KMS-11 (cell line): Measurements from ENCODE around the gene DPF3.

ENCODE experiments used
- H2AFZ ChIP-seq: fragments of 200-600 bp; sonication (generic); 2 replicates; pipeline ENCODE4 v1.6.1; 2016; ENCODE audit warnings: antibody characterized with exemption, mixed run types, low read depth
- H3K27ac ChIP-seq: fragments of 200-600 bp; sonication (generic); 2 replicates; pipeline ENCODE4 v1.6.1; 2016; ENCODE audit warnings: mild to moderate bottlenecking, mixed run types
- H3K27me3 ChIP-seq: fragments of 200-600 bp; sonication (generic); 2 replicates; pipeline ENCODE4 v1.6.1; 2017; ENCODE audit warnings: mild to moderate bottlenecking, low read depth, mixed run types, moderate library complexity; ENCODE audit not compliant: insufficient read depth
- H3K36me3 ChIP-seq: fragments of 200-600 bp; sonication (generic); 2 replicates; pipeline ENCODE4 v1.6.1; 2017; ENCODE audit warnings: mild to moderate bottlenecking, mixed run types; ENCODE audit not compliant: insufficient read depth
- H3K4me1 ChIP-seq: fragments of 200-600 bp; sonication (generic); 2 replicates; pipeline ENCODE4 v1.6.1; 2016; ENCODE audit warnings: mild to moderate bottlenecking, low read depth, mixed run types; ENCODE audit not compliant: poor library complexity, severe bottlenecking
- H3K4me2 ChIP-seq: fragments of 200-600 bp; sonication (generic); 2 replicates; pipeline ENCODE4 v1.7.0; 2016; ENCODE audit warnings: mild to moderate bottlenecking, mixed run types
- H3K4me3 ChIP-seq: fragments of 200-600 bp; sonication (generic); IDR thresholded peaks from 2 replicates; pipeline ENCODE4 v1.6.1; 2017; ENCODE audit warnings: low read depth, low read length, mixed read lengths; ENCODE audit not compliant: insufficient read depth
- H3K79me2 ChIP-seq: fragments of 200-600 bp; sonication (generic); 2 replicates; pipeline ENCODE4 v1.6.1; 2016; ENCODE audit warnings: low read depth, mixed run types; ENCODE audit not compliant: insufficient read depth
- H3K9ac ChIP-seq: fragments of 200-600 bp; sonication (generic); 2 replicates; pipeline ENCODE4 v1.6.1; 2016; ENCODE audit warnings: mild to moderate bottlenecking, mixed run types
- H4K20me1 ChIP-seq: fragments of 200-600 bp; sonication (generic); 2 replicates; pipeline ENCODE4 v1.6.1; 2016; ENCODE audit warnings: mild to moderate bottlenecking, mixed run types; ENCODE audit not compliant: insufficient read depth
- CTCF ChIP-seq: fragments of 200-600 bp; sonication (generic); conservative IDR thresholded peaks from 2 replicates; pipeline ENCODE4 v1.6.1; 2017; ENCODE audit warnings: low read depth, mild to moderate bottlenecking, antibody characterized with exemption, low read length, moderate library complexity, mixed read lengths

DPF3 gene

GRCh38 chr14:72844524-72844923, 49.4 kb downstream of the DPF3 start:
- Histone ChIP-seq H4K20me1 (no peaks in the 10 kb centered on the region), H3K27ac (no peak overlapping the region), H3K4me3 (no peak overlapping the region), H3K79me2 (no peaks in the 10 kb centered on the region), H3K9ac (no peak overlapping the region), H3K27me3 (no peaks in the 10 kb centered on the region), H3K4me2 (no peak overlapping the region), H3K36me3 (no peaks in the 10 kb centered on the region), H2AFZ (no peak overlapping the region), H3K4me1 (no peaks in the 10 kb centered on the region)
- TF ChIP-seq CTCF, result no peak

DNA sequence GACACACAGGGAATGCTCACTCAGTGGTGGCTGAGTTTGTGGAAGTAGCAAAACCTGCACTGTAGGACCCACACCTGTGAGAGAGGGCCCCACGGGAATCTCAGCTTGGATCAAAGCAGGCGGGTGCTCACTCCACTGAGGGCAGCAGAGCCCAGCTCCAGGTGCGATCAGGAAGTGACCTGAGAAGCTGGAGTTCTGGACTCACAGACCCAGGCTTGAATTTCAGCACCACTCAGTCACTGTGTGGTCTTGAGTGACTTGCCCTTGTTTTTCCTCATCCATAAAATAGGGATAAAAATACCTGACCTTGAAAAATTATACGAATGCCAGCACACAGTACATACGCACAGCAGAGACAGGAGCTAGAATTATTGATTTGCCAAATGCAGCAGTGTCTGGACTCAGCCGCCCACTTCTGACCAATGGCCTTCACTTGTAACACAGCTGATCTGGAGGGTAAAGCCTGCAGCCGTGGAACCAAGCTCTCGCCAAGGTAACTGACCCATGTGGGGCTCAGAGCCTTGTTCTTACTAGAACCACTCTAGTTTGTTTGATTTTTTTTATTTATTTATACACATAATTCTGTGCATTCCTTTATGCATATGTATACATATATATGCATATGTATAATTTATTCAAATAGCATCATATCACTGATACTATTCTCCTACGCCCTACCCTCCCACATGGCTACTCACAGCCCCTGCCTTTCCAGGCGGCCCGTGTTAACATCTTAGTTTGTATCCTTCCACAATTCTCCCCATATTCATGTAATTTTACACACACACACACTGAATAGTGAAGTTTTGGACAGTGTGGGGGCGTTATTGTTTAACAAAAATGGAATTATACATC, 53.9 kb downstream of the DPF3 start:
- H2AFZ ChIP-seq, result no peak overlapping the region
- no peaks in the 10 kb centered on the region for H3K27me3 ChIP-seq
- H3K4me1 ChIP-seq, result no peaks in the 10 kb centered on the region
- no peaks in the 10 kb centered on the region for H3K36me3 ChIP-seq
- H3K79me2 ChIP-seq, result no peaks in the 10 kb centered on the region
- no peaks in the 10 kb centered on the region for H4K20me1 ChIP-seq
- no peak overlapping the region for H3K4me3 ChIP-seq
- H3K4me2 ChIP-seq, result no peak overlapping the region
- no peak overlapping the region for H3K9ac ChIP-seq
- no peak overlapping the region for H3K27ac ChIP-seq
- TF ChIP-seq CTCF, result no peak

- Histone ChIP-seq H3K4me1 (no peaks in the 10 kb centered on the region), H2AFZ (no peak overlapping the region), H3K27ac (no peak overlapping the region), H3K4me2 (no peak overlapping the region), H3K79me2 (no peaks in the 10 kb centered on the region), H3K9ac (no peak overlapping the region), H3K27me3 (no peaks in the 10 kb centered on the region), H4K20me1 (no peaks in the 10 kb centered on the region), H3K36me3 (no peaks in the 10 kb centered on the region), H3K4me3 (no peak overlapping the region)
- TF ChIP-seq CTCF, result no peak
Observed at GRCh38 chr14:72839351-72839750, 54.5 kb downstream of the DPF3 start.

- H3K27me3 ChIP-seq, result no peaks in the 10 kb centered on the region
- H3K79me2 ChIP-seq, result no peaks in the 10 kb centered on the region
- H3K4me2 ChIP-seq, result no peak overlapping the region
- H2AFZ ChIP-seq, result no peak overlapping the region
- no peaks in the 10 kb centered on the region for H3K36me3 ChIP-seq
- H4K20me1 ChIP-seq, result no peaks in the 10 kb centered on the region
- TF ChIP-seq CTCF, result no peak
- H3K4me3 ChIP-seq, result no peak overlapping the region
- no peak overlapping the region for H3K9ac ChIP-seq
- no peaks in the 10 kb centered on the region for H3K4me1 ChIP-seq
- H3K27ac ChIP-seq, result no peak overlapping the region
Observed at GRCh38 chr14:72836085-72836484, 57.8 kb downstream of the DPF3 start.
